Measurements from ENCODE around the gene C13orf46. TPM values are rescaled to one million over a fixed set of nuclear protein-coding genes. Genes with fewer than 3 reads are reported as not detected.

The C13orf46 gene
- total RNA-seq, 1 donor from 2014 or later = 4.8 TPM

DNA sequence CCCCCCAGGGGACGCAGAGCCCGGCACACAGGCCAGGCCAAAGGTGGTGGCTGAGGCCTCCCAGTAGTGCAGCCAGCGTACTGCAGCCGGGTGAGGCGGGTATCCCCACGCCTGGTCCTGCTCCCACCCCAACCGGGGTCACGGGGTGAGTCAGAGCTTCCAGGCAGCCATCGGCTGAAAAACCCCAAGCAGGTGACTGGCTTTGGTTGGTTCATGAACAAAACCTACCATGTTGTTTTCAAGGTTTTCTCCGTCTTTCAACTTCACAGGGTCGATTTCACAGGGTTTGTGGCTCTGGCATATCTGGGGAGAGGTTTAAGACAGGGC, 42.1 kb upstream of the C13orf46 start:
- no peaks in the 10 kb centered on the region for H3K4me1 ChIP-seq
- H3K27ac ChIP-seq = no peak overlapping the region
- H3K4me3 ChIP-seq = no peak overlapping the region
- TF ChIP-seq, protein P1, sequence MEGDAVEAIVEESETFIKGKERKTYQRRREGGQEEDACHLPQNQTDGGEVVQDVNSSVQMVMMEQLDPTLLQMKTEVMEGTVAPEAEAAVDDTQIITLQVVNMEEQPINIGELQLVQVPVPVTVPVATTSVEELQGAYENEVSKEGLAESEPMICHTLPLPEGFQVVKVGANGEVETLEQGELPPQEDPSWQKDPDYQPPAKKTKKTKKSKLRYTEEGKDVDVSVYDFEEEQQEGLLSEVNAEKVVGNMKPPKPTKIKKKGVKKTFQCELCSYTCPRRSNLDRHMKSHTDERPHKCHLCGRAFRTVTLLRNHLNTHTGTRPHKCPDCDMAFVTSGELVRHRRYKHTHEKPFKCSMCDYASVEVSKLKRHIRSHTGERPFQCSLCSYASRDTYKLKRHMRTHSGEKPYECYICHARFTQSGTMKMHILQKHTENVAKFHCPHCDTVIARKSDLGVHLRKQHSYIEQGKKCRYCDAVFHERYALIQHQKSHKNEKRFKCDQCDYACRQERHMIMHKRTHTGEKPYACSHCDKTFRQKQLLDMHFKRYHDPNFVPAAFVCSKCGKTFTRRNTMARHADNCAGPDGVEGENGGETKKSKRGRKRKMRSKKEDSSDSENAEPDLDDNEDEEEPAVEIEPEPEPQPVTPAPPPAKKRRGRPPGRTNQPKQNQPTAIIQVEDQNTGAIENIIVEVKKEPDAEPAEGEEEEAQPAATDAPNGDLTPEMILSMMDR (IDR thresholded peaks at IDR 0.05) = no peak
- H3K36me3 ChIP-seq = peaks cover 79 to 82% of the 10 kb centered on the region in 2 donors
- no peak for DNase-seq (ENCODE audit: low spot score in 2 of 2)
- intact Hi-C loops (cut with DNase I) = no loop called here
- H3K9me3 ChIP-seq = no peaks in the 10 kb centered on the region
- H3K27me3 ChIP-seq = no peaks in the 10 kb centered on the region

DNA sequence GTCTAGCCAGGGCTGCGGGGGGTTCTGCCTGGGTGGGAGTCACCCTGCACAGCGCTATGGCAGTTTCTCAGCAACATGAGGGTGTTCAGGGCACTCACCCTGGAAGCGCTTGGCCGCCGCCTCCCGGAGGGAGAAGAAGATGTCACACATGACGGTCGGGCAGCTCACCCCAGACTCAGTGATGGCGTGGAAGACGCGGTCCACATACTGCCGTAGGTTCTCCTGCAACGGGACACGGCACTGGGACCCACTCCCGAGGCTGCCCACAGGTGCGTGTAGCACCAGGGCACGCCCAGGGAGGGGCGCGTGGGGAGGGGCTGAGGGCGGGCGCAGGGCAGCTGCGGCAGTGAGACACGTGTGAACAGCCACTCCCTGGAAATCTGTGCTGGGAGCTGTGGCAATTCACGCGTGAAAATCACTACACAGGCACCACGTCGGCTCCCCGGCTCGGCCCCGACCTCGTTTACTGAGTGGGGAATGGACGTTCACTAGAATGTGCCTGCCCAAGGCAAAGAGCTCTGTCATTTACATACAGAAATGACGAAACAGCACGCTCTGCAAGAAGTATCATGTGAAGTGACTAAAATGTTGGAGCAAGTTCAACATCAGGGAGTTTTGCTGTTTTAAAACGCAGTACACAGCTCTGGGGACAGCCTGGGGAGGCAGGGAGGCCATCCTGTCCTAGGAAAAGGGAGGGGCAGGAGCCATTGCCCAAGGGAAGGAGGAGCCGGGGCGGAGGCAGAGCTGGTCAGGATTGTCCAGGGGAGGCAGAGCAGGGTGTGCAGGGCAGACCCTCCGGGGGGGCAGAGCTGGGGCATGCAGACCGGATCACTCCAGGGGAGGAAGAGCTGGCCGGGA, 41.5 kb upstream of the C13orf46 start:
- DNase-seq (ENCODE audit: low spot score in 2 of 2) = no peak
- TF ChIP-seq, protein P1 (IDR thresholded peaks at IDR 0.05) = no peak
- Histone ChIP-seq H3K27me3 (no peaks in the 10 kb centered on the region), H3K4me1 (no peaks in the 10 kb centered on the region), H3K27ac (peak overlapping the region in 1 of 2 donors; percentile 41), H3K9me3 (no peaks in the 10 kb centered on the region), H3K36me3 (peaks cover 78 to 80% of the 10 kb centered on the region in 2 donors), H3K4me3 (no peak overlapping the region)
- intact Hi-C loops (cut with DNase I) = no loop called here

DNA sequence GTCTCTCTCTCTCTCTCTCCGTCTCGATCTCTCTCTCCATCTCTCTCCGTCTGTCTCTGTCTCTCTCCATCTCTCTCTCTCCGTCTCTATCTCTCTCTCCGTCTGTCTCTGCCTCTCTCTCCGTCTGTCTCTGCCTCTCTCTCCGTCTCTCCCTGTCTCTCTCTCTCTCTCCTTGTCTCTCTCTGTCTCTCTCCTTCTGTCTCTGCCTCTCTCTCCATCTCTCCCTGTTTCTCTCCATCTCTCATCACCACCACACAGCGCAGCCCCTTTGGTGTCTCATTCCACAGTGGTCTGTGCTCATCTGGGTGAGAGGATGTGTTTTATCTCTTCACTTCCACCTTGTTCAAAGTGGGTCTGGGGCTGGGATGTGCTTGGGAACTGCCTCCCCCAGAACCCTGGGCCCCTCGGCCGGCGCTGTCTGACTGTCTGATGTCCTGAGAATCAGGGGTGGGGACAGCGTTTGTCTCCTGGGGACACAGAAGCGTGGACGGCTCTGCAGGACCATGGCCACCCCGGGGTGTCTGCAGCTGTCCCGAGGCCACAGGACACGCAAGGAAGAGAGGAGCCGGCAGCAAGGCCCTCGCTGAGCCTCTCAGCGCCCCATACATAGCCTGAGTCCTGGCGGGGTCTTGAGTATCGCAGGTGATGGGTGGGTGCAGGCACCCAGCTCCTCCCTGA, 40.2 kb upstream of the C13orf46 start:
- H3K36me3 ChIP-seq = peaks cover 83 to 85% of the 10 kb centered on the region in 2 donors

DNA sequence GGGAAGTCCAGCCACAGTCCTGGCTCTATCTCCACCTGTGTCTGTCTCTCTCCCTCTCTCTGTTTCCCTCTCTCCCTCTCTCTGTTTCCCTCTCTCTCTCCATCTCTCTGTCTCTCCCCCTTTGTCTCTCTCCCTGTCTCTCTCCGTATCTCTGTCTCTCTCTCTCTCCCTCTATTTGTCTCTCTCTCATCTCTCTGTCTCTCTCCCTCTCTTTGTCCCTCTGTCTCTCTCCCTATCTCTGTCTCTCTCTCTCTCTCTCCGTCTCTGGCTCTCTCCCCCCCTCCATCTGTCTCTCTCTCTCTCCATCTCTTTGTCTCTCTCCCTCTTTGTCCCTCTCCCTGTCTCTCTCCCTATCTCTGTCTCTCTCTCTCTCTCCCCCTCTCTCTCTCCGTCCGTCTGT, 39.5 kb upstream of the C13orf46 start:
- H3K4me3 ChIP-seq = no peak overlapping the region
- H3K4me1 ChIP-seq = no peaks in the 10 kb centered on the region
- DNase-seq (ENCODE audit: low spot score in 2 of 2) = no peak
- H3K27ac ChIP-seq = no peak overlapping the region
- TF ChIP-seq, protein P1 (IDR thresholded peaks at IDR 0.05) = no peak
- intact Hi-C loops (cut with DNase I) = no loop called here
- H3K27me3 ChIP-seq = no peaks in the 10 kb centered on the region
- H3K9me3 ChIP-seq = no peaks in the 10 kb centered on the region
- peaks cover 79 to 81% of the 10 kb centered on the region in 2 donors for H3K36me3 ChIP-seq

More for the DNA sequence above, 40.2 kb upstream of the C13orf46 start:
- H3K27ac ChIP-seq = no peak overlapping the region
- DNase-seq (ENCODE audit: low spot score in 2 of 2) = no peak
- no peaks in the 10 kb centered on the region for H3K4me1 ChIP-seq
- intact Hi-C loops (cut with DNase I) = no loop called here
- H3K27me3 ChIP-seq = no peaks in the 10 kb centered on the region
- H3K4me3 ChIP-seq = no peak overlapping the region
- TF ChIP-seq, protein P1 (IDR thresholded peaks at IDR 0.05) = no peak
- no peaks in the 10 kb centered on the region for H3K9me3 ChIP-seq

DNA sequence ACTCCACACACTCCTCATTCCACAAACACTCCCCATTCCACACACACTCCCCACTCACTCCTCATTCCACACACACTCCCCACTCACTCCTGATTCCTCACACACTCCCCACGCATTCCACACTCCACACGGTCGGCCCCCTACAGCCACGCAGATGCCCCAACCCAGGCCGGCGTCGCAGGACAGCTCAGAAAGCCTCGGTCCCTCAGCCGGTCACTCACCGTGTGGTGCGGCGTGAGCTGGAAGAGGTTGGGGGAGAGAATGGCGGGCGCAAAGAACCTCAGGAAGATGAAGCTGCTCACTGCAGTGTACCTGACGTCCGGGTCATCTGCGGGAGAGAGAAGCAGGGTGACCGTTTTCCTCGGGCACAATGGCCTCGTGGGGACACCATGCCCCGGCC, 39.0 kb upstream of the C13orf46 start:
- no peaks in the 10 kb centered on the region for H3K4me1 ChIP-seq
- no peak overlapping the region for H3K27ac ChIP-seq
- intact Hi-C loops (cut with DNase I) = no loop called here
- peaks cover 75 to 77% of the 10 kb centered on the region in 2 donors for H3K36me3 ChIP-seq
- H3K27me3 ChIP-seq = no peaks in the 10 kb centered on the region
- no peak overlapping the region for H3K4me3 ChIP-seq
- TF ChIP-seq, protein P1 (IDR thresholded peaks at IDR 0.05) = no peak
- DNase-seq (ENCODE audit: low spot score in 2 of 2) = no peak
- no peaks in the 10 kb centered on the region for H3K9me3 ChIP-seq
